HG02885 (cell line): Measurements from ENCODE around the gene MINDY2.

Experiments
- ATAC-seq: cut with Tn5 transposase; IDR thresholded peaks from one replicate; pipeline ENCODE4 v1.9.1; 2021; ENCODE audit warnings: mild to moderate bottlenecking; ENCODE audit not compliant: unreplicated experiment, poor library complexity

The MINDY2 gene

GRCh38 chr15:58770857-58771620, at the start of gene MINDY2:
TSS of gene MINDY2 (plus strand) at chr15:58771302. CDS start at chr15:58771396, 94 bp downstream.
- ATAC-seq, result peak; percentile 95

- peak; percentile 78 for ATAC-seq
Observed at GRCh38 chr15:58724466-58724865, 46.6 kb upstream of the MINDY2 start.

- no peak for ATAC-seq
Observed at GRCh38 chr15:58726867-58727266, 44.2 kb upstream of the MINDY2 start.

DNA sequence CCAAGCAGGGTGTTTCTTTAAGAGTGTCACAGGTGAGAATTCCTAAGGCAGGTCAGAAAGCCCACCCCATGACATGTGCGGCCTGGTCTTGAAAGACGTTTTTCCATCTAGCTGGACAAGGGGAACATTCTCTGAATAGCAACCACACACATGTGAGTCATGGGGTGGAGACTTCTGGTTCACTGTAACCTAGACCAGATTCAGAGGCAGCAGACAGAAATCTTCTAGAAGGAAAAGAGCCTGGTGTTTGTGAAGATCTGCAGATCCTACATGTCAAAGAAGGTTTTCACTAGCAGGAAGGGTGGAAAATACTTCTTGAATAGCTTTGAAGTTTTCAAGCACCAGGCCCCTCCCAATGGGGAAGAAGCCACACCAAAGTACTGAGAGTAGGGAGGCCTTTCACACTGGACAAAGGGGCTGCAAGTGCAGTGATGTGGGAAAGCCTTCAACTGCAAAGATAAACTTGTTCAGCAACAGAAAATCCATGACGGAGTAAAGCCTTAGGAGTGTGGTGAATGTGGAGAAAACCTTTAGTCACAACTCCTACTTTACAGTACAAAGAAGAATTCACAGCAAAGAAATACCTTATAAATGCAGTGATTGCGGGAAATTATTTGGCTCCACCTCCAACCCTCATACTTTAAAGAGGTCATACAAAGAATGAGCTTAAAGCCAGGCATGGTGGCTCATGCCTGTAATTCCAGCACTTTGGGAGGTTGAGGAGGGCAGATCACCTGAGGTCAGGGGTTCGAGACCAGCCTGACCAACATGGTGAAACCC, 39.2 kb upstream of the MINDY2 start:
- ATAC-seq, result no peak

GRCh38 chr15:58732625-58733363, 38.3 kb upstream of the MINDY2 start:
- ATAC-seq, result no peak

DNA sequence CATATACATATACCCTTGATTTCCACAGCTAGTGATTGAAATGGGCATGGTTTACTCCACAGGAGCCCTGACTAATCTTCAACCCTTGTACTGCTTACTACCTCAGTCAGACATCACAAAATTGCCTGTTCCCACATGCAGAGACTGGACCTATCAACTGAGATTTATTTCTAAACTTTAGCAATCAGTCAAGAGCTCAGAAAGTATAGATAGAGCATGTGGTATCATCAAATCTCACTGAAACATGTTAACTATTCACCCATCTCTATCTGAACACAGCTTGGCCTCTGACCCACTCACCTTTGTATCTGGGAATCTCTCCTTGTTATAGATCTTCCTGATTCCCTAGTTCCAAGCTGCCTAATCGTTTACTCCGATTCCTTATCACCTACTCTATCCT, 36.2 kb upstream of the MINDY2 start:
- no peak for ATAC-seq

DNA sequence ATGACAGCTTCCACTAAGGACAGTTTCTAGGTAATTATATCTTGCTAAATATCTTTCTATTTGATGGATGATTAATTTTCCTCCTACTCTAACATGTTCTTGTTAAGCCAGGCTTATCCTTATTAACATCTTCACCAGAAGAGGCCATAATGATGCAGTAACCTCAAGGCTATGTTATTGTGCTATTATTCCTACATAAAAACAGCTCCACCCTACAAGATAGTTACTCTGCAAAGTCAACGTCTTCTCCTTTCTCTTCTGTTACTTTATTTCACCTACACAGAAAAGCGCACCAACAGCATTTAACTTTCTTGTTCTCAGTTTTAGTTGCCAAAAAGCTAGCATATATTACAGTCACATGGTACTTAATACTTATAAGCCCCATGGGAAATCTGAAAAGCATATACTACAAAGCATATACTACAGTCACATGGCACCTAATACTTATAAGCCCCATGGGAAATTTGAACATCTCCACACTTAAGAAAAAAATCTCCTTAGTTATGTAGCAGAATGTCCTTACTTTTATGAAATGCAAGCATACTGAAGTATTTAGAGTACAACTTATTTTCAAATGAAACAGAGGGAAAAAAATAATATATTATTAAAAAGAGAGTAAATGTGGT, 35.0 kb upstream of the MINDY2 start:
- ATAC-seq, result no peak

GRCh38 chr15:58737298-58737697, 33.8 kb upstream of the MINDY2 start:
- no peak for ATAC-seq

DNA sequence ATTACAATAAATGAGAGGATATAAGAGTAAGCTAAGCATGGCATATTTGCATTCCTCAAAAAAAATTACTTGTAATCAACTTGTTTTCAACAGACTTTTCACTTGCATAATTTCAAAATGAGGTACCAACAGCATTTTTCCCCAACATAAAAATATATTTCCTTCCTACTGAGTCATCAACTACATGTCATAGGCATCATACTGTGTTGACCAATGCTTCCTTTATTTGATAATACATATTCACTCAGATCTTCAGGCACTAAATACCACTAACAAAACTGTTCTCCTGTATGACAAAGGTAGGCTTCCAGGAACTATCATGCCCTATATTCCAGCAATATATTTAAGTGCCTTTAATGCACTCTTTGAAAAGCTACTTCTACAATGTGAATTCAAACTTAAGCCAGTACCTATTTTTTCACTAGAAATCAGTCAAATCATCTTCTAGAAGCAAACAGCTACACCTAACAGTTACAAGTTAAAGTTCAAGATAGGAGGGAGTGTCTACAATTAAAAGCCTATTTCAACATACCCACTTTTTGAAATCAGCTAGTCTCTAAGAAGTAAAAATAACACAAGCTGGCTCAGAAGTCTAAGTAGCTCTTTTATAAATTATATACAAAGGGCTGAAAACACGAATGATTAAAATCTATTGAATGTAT, 32.9 kb upstream of the MINDY2 start:
- ATAC-seq, result no peak

DNA sequence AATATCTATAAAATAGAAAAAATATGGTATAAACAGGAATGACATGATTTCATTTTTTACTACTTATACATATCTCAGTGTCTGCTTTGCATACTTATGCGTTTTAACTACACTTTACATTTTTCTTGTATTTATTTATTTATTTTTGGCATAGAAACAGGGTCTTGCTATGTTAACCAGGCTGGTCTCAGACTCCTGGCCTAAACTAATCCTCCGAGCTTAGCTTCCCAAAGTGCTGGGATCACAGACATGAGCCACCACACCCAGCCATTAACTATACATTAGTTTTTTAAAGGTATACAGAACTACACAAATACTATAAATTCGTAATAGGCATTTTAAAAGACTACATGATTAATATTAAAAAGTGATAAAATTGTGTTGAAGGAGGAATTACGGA, 30.7 kb upstream of the MINDY2 start:
- no peak for ATAC-seq

GRCh38 chr15:58741032-58741431, 30.1 kb upstream of the MINDY2 start:
- no peak for ATAC-seq

DNA sequence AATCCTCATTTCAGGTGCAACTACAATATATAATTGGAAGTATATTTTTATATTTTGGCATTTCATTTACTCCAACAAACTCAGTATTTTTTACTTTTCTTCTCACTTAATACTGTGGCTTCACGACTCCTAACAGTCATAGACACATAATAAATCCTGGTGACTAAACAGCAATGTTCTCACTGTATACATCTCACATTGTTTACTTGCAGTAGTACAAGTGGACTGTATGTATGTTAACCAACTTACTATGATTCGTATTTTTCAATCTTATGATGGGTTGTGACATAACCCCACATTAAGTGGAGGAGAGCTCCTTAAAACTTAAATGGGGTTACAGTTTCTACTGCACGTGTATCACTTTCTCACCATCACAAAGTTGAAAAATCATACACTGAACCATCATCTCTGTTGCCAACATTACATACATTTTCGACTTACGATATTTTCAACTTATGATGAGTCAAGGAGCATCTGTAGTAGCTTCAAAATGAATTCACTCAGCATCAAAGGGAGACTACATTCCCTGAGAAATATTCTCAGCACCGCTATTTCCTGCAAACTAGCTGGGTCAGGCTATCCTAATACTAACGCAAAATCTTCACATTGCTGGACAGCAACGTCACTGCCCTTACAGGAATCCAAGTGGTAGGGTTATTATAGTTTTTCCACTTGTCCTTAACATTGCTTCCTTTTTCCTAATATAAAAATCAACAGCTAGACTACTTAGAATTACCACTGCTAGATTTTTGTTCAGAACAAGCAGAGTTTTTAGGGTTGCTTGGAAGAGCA, 28.9 kb upstream of the MINDY2 start:
- no peak for ATAC-seq

DNA sequence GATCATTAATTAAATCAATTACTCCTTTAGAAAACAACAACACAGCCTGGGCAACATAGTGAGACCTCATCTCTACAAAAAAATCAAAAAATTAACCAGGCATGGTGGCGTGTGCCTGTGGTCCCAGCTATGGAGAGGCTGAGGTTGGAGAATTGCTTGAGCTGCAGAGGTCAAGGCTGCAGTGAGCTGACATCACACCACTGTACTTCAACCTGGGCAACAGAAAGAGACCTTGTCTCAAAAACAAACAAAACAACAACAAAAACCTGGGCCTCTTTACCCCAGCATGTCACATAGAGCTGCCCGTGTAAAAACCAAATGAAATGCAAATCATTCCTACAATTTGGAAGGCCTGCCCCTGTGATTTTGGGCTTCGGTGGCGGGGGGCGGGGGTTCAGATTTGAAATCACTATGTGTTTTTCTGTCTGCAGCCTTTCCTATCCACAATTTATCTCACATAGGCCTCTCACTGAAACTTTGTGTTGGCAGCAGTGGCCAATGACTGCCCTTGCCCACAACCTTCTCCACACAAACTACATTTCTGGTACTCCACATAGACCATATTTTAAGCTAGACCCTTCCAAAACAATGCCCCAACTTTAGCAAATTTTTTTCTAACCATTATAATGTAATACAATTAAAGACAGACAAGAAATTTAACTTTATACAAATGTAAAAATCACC, 28.1 kb upstream of the MINDY2 start:
- no peak for ATAC-seq

GRCh38 chr15:58746174-58746573, 24.9 kb upstream of the MINDY2 start:
- ATAC-seq, result no peak

DNA sequence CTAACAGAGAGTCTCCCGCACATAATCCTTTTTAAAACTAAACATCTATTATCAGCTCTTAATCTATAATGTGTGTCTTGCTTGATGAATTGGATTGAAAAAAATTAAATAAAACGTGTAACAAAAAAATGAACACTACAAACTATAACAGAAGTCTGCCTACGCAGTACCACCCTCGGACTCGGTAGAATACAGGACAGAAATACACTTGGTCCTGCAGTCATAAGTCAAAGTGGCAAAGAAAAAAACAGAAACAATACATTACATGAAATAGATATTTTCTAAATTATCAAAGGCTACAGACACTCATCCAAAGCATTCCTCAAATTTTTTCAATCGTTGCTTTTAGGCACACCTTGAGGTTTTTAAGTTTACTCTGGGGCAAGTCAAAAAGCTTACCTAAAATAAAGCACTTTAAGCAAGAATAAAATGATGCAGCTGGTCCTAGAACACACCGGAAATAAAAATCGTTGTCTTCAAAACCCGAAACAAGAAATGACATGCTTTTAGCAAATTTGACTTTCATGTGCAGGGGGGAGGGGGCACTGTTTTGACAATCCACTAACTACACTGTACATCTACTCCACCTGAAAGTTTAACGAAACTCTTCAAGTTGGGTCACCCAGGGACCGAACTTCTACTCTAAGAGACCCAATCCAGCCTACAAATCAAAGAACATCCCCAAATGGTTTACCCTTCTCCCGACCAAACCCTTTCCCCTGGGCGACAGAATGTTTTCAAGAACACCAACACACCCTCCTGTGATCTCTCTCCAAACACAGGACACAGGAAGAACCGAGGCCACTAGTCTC, 22.9 kb upstream of the MINDY2 start:
- no peak for ATAC-seq

- peak; percentile 31 for ATAC-seq
Observed at GRCh38 chr15:58748852-58749531, 22.1 kb upstream of the MINDY2 start.
